Gastroesophageal sphincter (tissue), 4 donors: ENCODE data around the gene MARCO. TPM values are rescaled to one million over a fixed set of nuclear protein-coding genes. Genes with fewer than 3 reads are reported as not detected.

Experiments
- ATAC-seq: fragments of 150-250 bp; one replicate; pipeline ENCODE4 v1.9.1; 2016; ENCODE audit warnings: mild to moderate bottlenecking, moderate library complexity
- H3K27ac ChIP-seq, 4 donors: fragments of 200-600 bp; sonication (generic) in 3 of 4; 1 replicate in 3 of 4; 2 replicates in 1 of 4; pipeline ENCODE4 v1.5.1; 2016 to 2019
- H3K27me3 ChIP-seq: fragments of 200-600 bp; sonication (generic); one replicate; pipeline ENCODE4 v1.5.1; 2019
- H3K36me3 ChIP-seq, 2 donors: fragments of 200-600 bp; sonication (generic); one replicate each; pipeline ENCODE4 v1.5.1; 2019; ENCODE audit warnings: control low read depth in 1 of 2
- H3K4me1 ChIP-seq, 3 donors: fragments of 200-600 bp; sonication (generic); 1 replicate in 2 of 3; 2 replicates in 1 of 3; pipeline ENCODE4 v1.5.1; 2016 to 2019; ENCODE audit warnings: control low read depth in 2 of 3
- H3K4me3 ChIP-seq, 2 donors: fragments of 200-600 bp; sonication (generic); one replicate each; pipeline ENCODE4 v1.5.1; 2019; ENCODE audit warnings: mild to moderate bottlenecking in 1 of 2, moderate library complexity in 1 of 2
- H3K9me3 ChIP-seq, 3 donors: fragments of 200-600 bp; sonication (generic); one replicate each; pipeline ENCODE4 v1.5.1; 2017 to 2019; ENCODE audit warnings: control low read depth in 2 of 3
- EP300 ChIP-seq: sonication (generic); formaldehyde crosslinking; IDR thresholded peaks from one replicate; pipeline ENCODE4 v1.6.1; 2017; ENCODE audit warnings: antibody characterized with exemption, mild to moderate bottlenecking
- POLR2A ChIP-seq, 2 donors: fragments of 450-650 bp; IDR thresholded peaks; one replicate each; pipeline ENCODE4 v1.6.1; 2017; ENCODE audit warnings: antibody characterized with exemption in 2 of 2, mild to moderate bottlenecking in 2 of 2, moderate library complexity in 1 of 2
- POLR2AphosphoS5 ChIP-seq: sonication (generic); formaldehyde crosslinking; IDR thresholded peaks from one replicate; pipeline ENCODE4 v1.6.1; 2017; ENCODE audit warnings: antibody characterized with exemption
- WGBS, 2 donors: methylation state at CpG; one replicate each; pipeline ENCODE4 v1.1.5; 2018; ENCODE audit warnings: low coverage in 1 of 2; 5-methylcytosine and 5-hydroxymethylcytosine counted together
- total RNA-seq, 4 donors: library from RNA; depleted of rRNA; stranded (reverse); fragments of >200 nt; gene quantifications; one replicate each; pipeline ENCODE4 v1.1.0, GENCODE V29; 2016
- TF ChIP-seq, protein P1 (sequence below), 4 experiments: fragments of 200-600 bp in 2 of 4; fragments of 450-650 bp in 2 of 4; sonication (generic) in 1 of 4; IDR thresholded peaks; one replicate each; pipeline ENCODE4 v1.5.1; 2017 to 2019; ENCODE audit warnings: antibody characterized with exemption in 4 of 4, mild to moderate bottlenecking in 2 of 4, moderate library complexity in 2 of 4

Gene MARCO
- total RNA-seq, 4 donors from 2014 or later = 1.9 to 56.1 (median 24.0) TPM

DNA sequence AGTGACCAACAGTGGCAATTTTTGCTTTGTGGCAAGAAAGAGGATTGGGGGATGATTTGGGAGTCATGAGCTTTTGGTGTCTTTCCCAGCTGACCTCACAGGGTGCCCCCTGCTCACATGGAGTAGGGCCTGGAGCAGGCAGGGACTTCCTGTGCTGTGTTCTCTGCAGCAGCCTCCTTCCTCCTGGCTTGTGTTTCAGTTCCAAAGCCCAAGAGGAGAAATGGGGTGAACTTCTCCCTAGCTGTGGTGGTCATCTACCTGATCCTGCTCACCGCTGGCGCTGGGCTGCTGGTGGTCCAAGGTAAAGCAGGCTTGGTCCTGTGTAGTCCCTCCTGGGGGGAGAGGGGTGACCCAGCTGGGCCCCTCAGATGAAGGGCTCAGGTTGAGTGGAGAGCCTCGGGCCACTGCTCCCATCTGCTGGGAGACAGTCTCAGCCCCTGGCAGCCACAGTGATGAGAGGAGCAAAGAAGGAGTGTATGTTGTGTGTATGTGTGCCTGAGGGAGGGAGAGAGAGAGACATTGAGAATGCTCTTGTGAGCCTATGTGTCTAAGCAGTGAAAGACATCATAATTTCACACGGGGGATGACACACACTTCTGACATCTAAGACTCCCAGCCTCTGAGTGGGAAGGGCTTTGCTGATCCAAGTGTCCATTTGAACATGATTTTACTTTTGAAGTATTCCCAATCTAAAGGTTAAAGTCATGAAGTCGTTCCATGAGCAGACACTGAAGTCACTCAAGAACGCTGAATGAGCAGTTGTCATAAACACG, 27.2 kb downstream of the MARCO start:
- Histone ChIP-seq H3K27me3 (peaks cover 15% of the 10 kb centered on the region), H3K9me3 (no peaks in the 10 kb centered on the region), H3K4me3 (no peak overlapping the region), H3K4me1 (no peaks in the 10 kb centered on the region), H3K27ac (peak overlapping the region in 1 of 4 donors; percentile 4), H3K36me3 (no peaks in the 10 kb centered on the region)
- TF ChIP-seq POLR2AphosphoS5 = no peak
- no peak for ATAC-seq
- 62 to 81% methylated on average over 4 to 5 of the region's 7 CpGs for WGBS, 2 donors

DNA sequence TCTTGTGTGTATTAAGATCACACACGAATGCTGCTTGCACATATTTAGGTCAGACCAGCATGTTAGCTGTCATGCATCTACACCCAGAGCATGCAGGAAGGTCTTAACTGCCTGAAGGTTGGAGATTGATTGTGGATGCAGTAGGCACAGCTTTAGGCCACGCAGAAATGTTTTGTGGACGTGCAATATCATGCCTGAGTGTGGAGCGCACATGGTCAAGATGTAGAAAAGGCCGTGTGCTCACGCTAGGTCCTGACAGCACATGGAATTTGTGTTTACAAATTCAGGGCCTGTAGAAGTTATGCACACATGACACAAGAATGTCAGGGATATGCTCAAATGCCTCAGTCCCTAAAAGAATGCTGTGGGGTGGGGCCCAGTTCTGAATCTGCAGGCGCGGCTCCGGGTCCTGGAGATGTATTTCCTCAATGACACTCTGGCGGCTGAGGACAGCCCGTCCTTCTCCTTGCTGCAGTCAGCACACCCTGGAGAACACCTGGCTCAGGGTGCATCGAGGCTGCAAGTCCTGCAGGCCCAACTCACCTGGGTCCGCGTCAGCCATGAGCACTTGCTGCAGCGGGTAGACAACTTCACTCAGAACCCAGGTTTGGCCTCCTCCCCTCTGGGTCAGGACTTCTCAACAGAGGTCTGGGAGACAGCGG, 27.9 kb downstream of the MARCO start:
- Histone ChIP-seq H3K4me3 (no peak overlapping the region), H3K4me1 (no peaks in the 10 kb centered on the region), H3K9me3 (no peaks in the 10 kb centered on the region), H3K27ac (no peak overlapping the region), H3K27me3 (peaks cover 22% of the 10 kb centered on the region), H3K36me3 (no peaks in the 10 kb centered on the region)
- WGBS, 2 donors = 83% methylated on average over 6 to 11 of the region's 16 CpGs
- TF ChIP-seq EP300 (no peak), POLR2A (IDR thresholded peaks at IDR 0.05) (no peak), POLR2AphosphoS5 (no peak)
- TF ChIP-seq, protein P1, sequence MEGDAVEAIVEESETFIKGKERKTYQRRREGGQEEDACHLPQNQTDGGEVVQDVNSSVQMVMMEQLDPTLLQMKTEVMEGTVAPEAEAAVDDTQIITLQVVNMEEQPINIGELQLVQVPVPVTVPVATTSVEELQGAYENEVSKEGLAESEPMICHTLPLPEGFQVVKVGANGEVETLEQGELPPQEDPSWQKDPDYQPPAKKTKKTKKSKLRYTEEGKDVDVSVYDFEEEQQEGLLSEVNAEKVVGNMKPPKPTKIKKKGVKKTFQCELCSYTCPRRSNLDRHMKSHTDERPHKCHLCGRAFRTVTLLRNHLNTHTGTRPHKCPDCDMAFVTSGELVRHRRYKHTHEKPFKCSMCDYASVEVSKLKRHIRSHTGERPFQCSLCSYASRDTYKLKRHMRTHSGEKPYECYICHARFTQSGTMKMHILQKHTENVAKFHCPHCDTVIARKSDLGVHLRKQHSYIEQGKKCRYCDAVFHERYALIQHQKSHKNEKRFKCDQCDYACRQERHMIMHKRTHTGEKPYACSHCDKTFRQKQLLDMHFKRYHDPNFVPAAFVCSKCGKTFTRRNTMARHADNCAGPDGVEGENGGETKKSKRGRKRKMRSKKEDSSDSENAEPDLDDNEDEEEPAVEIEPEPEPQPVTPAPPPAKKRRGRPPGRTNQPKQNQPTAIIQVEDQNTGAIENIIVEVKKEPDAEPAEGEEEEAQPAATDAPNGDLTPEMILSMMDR (IDR thresholded peaks at IDR 0.05) = no peak
- ATAC-seq = no peak

DNA sequence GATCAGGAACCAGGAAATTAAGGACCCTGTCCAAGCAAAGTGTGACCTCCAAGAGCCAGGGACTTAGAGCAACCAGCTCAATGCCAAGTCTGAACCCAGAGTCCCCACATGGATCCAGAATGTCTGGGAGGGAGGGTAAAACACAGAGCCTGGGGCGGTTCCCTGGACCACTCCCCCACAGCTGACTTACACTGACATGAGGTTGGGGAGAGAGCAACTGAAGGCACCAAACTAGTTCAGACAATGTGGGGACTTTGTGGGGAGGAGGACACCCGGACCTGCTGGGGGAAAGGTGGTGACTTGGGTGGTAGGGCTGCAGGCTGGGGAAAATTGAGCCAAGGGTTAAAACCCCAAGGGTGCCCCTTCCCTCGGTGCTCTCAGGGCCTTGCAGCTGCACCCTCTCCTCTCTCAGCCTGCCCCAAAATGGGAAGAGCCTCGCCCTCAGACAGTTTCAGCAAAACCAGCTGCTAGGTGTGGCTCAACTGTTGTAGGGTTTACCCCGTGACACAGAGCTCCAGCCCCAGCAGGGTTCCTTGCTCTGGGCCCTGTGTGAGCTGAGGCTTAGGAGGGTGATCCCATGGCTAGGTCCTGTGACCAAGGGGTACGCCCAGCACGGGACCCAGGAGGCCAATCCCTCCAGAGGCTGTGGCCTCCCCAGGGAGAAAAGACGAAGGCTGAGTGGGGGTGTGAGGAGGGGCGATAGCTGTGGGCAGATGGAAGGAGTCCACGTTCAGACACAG, 28.6 kb downstream of the MARCO start:
- TF ChIP-seq POLR2A (IDR thresholded peaks at IDR 0.05) = no peak
- no peak for TF ChIP-seq POLR2AphosphoS5
- TF ChIP-seq, protein P1 (IDR thresholded peaks at IDR 0.05) = no peak
- no peak for TF ChIP-seq EP300
- Histone ChIP-seq H3K27me3 (peaks cover 28% of the 10 kb centered on the region), H3K27ac (no peak overlapping the region), H3K4me1 (no peaks in the 10 kb centered on the region), H3K36me3 (no peaks in the 10 kb centered on the region), H3K9me3 (no peaks in the 10 kb centered on the region), H3K4me3 (no peak overlapping the region)
- 47% methylated on average over 5 of the region's 10 CpGs; no CpG with 5 or more reads in 1 of the 2 donors for WGBS, 2 donors
- ATAC-seq = peak; percentile 64

DNA sequence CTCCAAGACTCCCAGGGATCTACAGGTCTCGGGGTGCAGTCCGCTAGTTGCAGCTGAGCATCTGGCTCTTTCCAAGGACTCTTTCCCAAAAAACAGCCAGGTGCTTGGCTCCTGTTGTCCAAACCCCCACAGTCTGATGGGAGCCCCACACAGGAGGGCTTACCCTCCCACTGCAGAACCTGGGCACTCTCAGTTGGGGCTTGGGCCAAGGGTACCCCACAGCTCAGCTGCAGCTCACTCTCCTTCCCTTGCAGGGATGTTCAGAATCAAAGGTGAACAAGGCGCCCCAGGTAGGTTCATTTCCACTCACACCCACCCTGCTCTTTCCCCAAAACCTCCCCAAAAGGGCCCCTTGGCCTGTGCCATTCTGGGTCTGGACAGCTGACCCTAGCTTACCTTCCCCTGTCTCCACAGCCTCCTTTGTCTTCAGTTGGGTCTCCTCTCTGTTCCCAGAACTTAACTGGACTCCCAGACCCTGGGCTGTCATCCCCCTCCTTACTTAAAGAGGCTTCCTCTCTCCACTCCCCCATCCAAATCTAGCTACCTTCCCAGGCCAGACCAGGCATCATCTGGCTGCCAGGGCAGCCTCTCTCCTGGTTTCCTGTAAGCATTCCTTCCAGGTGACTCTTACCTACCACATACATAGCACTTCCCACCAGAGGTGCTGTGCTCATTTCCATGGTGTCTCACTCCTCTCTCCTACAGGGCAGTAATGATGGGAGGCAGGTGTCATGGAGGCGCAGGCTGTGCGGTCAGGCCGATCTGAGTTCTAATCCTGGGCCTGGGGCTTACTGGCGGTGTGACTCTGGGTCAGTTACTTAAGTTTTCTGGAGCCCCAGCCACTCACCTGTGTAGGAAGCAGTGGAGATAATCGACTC, 29.5 kb downstream of the MARCO start:
- no peaks in the 10 kb centered on the region for H3K4me1 ChIP-seq
- peaks cover 34% of the 10 kb centered on the region for H3K27me3 ChIP-seq
- no peak overlapping the region for H3K27ac ChIP-seq
- peaks cover 0 to 4% (median 0%) of the 10 kb centered on the region in 3 donors for H3K9me3 ChIP-seq
- no peak for ATAC-seq
- no peak overlapping the region for H3K4me3 ChIP-seq
- TF ChIP-seq POLR2A (IDR thresholded peaks at IDR 0.05) = no peak
- TF ChIP-seq, protein P1 (IDR thresholded peaks at IDR 0.05) = no peak
- no peak for TF ChIP-seq POLR2AphosphoS5
- no peak for TF ChIP-seq EP300
- 95% methylated on average over 4 of the region's 8 CpGs; no CpG with 5 or more reads in 1 of the 2 donors for WGBS, 2 donors
- no peaks in the 10 kb centered on the region for H3K36me3 ChIP-seq
